ENCODE data around the gene WWOX. TPM values are rescaled to one million over a fixed set of nuclear protein-coding genes. Genes with fewer than 3 reads are reported as not detected.

Gene WWOX
- total RNA-seq, 1 donor from 2014 or later = 7.3 TPM

DNA sequence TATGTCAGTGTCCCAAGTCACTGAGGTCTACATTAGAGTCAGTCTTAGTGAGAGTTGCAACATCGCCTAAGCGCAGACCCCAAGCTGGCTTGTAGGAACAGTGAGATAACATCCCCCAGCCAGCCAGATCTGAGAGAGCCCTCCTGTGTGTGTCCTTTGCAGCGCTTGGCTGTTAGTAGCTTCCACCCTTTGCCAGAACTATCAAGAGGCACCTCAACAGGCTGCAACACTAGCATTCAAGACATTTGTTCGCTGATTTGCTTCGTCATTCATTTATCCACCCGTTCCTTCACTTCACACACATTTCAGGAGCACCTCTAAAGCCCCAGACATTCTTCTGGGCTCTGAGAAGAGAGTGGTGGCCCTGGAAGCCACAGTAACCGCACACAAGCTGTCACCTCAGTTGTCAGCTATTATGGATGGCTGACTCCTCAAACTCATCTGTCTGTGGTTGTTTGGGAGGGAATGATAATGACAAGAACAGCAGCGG, 289.6 kb downstream of the WWOX start:
- Mint-ChIP-seq H3K27me3 (ENCODE audit: low read depth, unreplicated experiment) (no peaks in the 10 kb centered on the region), H3K9me3 (ENCODE audit: unreplicated experiment) (peaks cover 9% of the 10 kb centered on the region), H3K36me3 (ENCODE audit: low read depth, unreplicated experiment) (no peaks in the 10 kb centered on the region), H3K27ac (ENCODE audit: unreplicated experiment) (no peak overlapping the region), H3K4me3 (ENCODE audit: unreplicated experiment) (no peak overlapping the region), H3K4me1 (ENCODE audit: low read depth, unreplicated experiment) (no peaks in the 10 kb centered on the region)
- H3K79me2 ChIP-seq (ENCODE audit: insufficient read depth, low read length) = no peaks in the 10 kb centered on the region
- TF ChIP-seq, protein P1, sequence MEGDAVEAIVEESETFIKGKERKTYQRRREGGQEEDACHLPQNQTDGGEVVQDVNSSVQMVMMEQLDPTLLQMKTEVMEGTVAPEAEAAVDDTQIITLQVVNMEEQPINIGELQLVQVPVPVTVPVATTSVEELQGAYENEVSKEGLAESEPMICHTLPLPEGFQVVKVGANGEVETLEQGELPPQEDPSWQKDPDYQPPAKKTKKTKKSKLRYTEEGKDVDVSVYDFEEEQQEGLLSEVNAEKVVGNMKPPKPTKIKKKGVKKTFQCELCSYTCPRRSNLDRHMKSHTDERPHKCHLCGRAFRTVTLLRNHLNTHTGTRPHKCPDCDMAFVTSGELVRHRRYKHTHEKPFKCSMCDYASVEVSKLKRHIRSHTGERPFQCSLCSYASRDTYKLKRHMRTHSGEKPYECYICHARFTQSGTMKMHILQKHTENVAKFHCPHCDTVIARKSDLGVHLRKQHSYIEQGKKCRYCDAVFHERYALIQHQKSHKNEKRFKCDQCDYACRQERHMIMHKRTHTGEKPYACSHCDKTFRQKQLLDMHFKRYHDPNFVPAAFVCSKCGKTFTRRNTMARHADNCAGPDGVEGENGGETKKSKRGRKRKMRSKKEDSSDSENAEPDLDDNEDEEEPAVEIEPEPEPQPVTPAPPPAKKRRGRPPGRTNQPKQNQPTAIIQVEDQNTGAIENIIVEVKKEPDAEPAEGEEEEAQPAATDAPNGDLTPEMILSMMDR (IDR thresholded peaks at IDR 0.05; ENCODE audit: insufficient read depth, low read depth, low read length) = no peak
- TF ChIP-seq EZH2 (IDR thresholded peaks at IDR 0.05; ENCODE audit: insufficient read depth, low read length) = no peak
- no peaks in the 10 kb centered on the region for H3K4me1 ChIP-seq (ENCODE audit: insufficient read depth, low read length)
- H3K9ac ChIP-seq (ENCODE audit: low read length) = no peak overlapping the region
- no peaks in the 10 kb centered on the region for H3K36me3 ChIP-seq (ENCODE audit: insufficient read depth, low read length)
- no peaks in the 10 kb centered on the region for H3K27me3 ChIP-seq (ENCODE audit: insufficient read depth, low read length)
- H4K20me1 ChIP-seq (ENCODE audit: insufficient read depth, low read length) = no peaks in the 10 kb centered on the region
- no peak overlapping the region for H3K4me2 ChIP-seq (ENCODE audit: low read length)
- FAIRE-seq (no peak), DNase-seq (ENCODE audit: low read depth) (no peak)
- H3K4me3 ChIP-seq (ENCODE audit: insufficient read depth, low read depth, low read length) = no peak overlapping the region
- no peak overlapping the region for H2AFZ ChIP-seq (ENCODE audit: low read depth, low read length)
- H3K27ac ChIP-seq (ENCODE audit: low read depth, low read length) = no peak overlapping the region
- H3K9me3 ChIP-seq (ENCODE audit: insufficient read depth, low read depth, low read length) = peaks cover 3% of the 10 kb centered on the region

DNA sequence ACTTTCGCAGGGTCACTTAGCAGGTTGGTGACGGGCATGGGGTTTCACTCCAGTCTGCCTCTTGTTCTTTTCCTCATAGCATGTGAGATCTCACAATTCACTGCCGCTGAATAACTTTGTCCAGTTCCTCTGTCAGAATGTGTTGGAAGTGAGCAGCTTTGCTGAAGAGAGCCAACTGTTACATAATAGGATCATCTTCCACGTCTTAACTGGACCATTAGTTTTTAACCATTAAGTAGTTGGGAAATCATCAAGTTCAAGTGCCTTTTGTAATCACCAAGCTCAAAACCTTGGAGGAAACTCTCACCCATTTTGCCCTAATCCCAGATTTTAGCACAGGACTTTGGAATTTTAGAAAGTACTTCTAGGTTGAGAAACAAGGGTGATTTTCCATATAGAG, 290.6 kb downstream of the WWOX start:
- Histone ChIP-seq H3K4me3 (ENCODE audit: insufficient read depth, low read depth, low read length) (no peak overlapping the region), H3K27ac (ENCODE audit: low read depth, low read length) (no peak overlapping the region), H3K9me3 (ENCODE audit: insufficient read depth, low read depth, low read length) (peaks cover 3% of the 10 kb centered on the region), H3K79me2 (ENCODE audit: insufficient read depth, low read length) (no peaks in the 10 kb centered on the region), H3K9ac (ENCODE audit: low read length) (no peak overlapping the region), H3K27me3 (ENCODE audit: insufficient read depth, low read length) (no peaks in the 10 kb centered on the region), H3K4me2 (ENCODE audit: low read length) (no peak overlapping the region), H3K4me1 (ENCODE audit: insufficient read depth, low read length) (no peaks in the 10 kb centered on the region), H4K20me1 (ENCODE audit: insufficient read depth, low read length) (no peaks in the 10 kb centered on the region), H3K36me3 (ENCODE audit: insufficient read depth, low read length) (no peaks in the 10 kb centered on the region), H2AFZ (ENCODE audit: low read depth, low read length) (no peak overlapping the region)
- H3K27ac Mint-ChIP-seq (ENCODE audit: unreplicated experiment) = no peak overlapping the region
- H3K36me3 Mint-ChIP-seq (ENCODE audit: low read depth, unreplicated experiment) = no peaks in the 10 kb centered on the region
- FAIRE-seq = no peak
- H3K27me3 Mint-ChIP-seq (ENCODE audit: low read depth, unreplicated experiment) = no peaks in the 10 kb centered on the region
- TF ChIP-seq, protein P1 (IDR thresholded peaks at IDR 0.05; ENCODE audit: insufficient read depth, low read depth, low read length) = no peak
- TF ChIP-seq EZH2 (IDR thresholded peaks at IDR 0.05; ENCODE audit: insufficient read depth, low read length) = no peak
- no peak for DNase-seq (ENCODE audit: low read depth)
- no peak overlapping the region for H3K4me3 Mint-ChIP-seq (ENCODE audit: unreplicated experiment)
- H3K9me3 Mint-ChIP-seq (ENCODE audit: unreplicated experiment) = peaks cover 9% of the 10 kb centered on the region
- H3K4me1 Mint-ChIP-seq (ENCODE audit: low read depth, unreplicated experiment) = no peaks in the 10 kb centered on the region

DNA sequence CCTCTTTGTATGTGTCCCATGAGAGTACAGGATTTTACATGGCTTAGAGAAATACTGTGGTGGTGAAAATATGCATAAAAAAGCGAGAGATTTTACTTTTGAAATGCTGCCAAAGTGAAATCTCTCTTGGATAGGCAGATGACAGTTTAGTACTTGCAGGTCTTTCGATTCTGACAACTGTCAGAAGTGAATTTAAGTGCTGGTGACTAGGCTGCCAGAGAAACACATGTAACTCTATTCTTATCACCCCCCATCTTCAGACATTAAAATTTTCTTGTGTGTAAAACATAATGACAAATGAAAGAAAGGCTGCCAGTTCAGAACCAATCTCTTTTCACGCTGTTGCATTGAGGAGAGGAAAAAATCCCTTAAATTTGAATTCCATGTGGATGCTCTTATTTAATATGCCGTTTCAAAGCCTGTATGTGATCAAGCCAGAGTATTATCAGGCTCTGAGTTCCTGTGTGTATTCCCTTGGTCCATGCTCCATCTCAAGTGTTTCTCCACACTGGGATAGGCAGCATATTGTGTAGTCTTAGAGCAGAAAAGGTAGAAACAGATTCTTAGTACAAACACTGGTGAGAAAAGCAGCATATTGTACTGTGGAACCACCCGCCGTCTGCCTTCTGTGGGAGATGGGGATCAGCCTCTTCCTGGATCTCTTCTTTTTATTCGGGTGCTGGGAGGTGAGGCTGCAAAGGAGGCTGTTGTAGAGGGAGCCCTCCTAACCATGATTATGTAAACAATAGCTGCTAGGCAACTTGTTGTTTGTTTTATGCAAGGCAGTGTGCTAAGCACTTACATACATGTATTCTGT, 291.3 kb downstream of the WWOX start:
- H3K27me3 ChIP-seq (ENCODE audit: insufficient read depth, low read length) = no peaks in the 10 kb centered on the region
- DNase-seq (ENCODE audit: low read depth) (no peak), FAIRE-seq (no peak)
- H3K4me3 ChIP-seq (ENCODE audit: insufficient read depth, low read depth, low read length) = no peak overlapping the region
- no peak for TF ChIP-seq EZH2 (IDR thresholded peaks at IDR 0.05; ENCODE audit: insufficient read depth, low read length)
- TF ChIP-seq, protein P1 (IDR thresholded peaks at IDR 0.05; ENCODE audit: insufficient read depth, low read depth, low read length) = no peak
- H4K20me1 ChIP-seq (ENCODE audit: insufficient read depth, low read length) = no peaks in the 10 kb centered on the region
- no peak overlapping the region for H2AFZ ChIP-seq (ENCODE audit: low read depth, low read length)
- peaks cover 9% of the 10 kb centered on the region for H3K9me3 Mint-ChIP-seq (ENCODE audit: unreplicated experiment)
- H3K79me2 ChIP-seq (ENCODE audit: insufficient read depth, low read length) = no peaks in the 10 kb centered on the region
- no peak overlapping the region for H3K4me2 ChIP-seq (ENCODE audit: low read length)
- H3K9me3 ChIP-seq (ENCODE audit: insufficient read depth, low read depth, low read length) = peaks cover 3% of the 10 kb centered on the region
- no peaks in the 10 kb centered on the region for H3K36me3 Mint-ChIP-seq (ENCODE audit: low read depth, unreplicated experiment)
- no peak overlapping the region for H3K27ac ChIP-seq (ENCODE audit: low read depth, low read length)
- H3K27me3 Mint-ChIP-seq (ENCODE audit: low read depth, unreplicated experiment) = no peaks in the 10 kb centered on the region
- no peaks in the 10 kb centered on the region for H3K4me1 Mint-ChIP-seq (ENCODE audit: low read depth, unreplicated experiment)
- H3K27ac Mint-ChIP-seq (ENCODE audit: unreplicated experiment) = no peak overlapping the region
- no peak overlapping the region for H3K4me3 Mint-ChIP-seq (ENCODE audit: unreplicated experiment)
- H3K4me1 ChIP-seq (ENCODE audit: insufficient read depth, low read length) = no peaks in the 10 kb centered on the region
- no peaks in the 10 kb centered on the region for H3K36me3 ChIP-seq (ENCODE audit: insufficient read depth, low read length)
- H3K9ac ChIP-seq (ENCODE audit: low read length) = no peak overlapping the region
